ENCODE measurements around the gene DMRT2.

Gene DMRT2

DNA sequence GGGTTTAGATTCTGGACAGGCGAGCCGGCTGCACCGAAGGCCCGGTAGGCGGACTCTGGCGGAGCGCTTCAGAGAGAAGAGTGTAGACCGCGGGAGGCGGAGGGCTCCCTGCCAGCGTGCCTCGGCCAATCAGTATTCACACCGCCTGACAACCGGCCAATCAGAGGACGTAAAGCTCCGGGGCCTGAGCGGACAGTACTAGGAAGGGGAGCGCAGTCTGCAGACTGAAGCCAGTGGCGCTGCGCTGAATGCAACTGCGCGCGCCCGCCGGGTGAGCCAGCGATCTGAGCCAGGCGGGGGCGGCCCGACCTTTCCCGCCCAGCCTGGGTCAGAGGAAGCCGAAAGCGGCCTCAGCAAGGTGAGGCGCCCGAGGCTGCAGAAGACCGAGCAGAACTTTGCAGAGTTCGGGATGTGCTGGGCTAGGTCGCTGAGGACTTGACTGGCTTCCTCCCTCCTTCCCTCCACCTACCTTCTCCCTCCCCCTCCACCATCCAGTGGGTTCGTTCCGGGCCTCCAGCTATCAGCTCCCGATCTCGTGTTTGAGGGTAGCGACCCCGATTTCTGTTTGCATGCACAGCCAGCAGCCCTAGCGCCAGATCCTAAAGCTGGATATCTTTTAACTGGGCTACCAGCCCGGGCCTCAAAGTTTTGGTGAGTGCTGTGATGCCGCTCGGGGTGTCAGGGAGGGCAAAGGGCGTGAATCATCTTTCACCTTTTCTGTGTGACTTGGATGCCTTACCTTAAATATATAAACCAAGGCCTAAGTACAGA is at the start of gene DMRT2:
DMRT2 (plus strand) TSS at position 233 of the 771 bp plus-strand sequence. CDS start 1,257 bp downstream, outside the sequence.
- DNase-seq: no peak

GRCh38 chr9:1001838-1002237 is 48.3 kb upstream of the DMRT2 start:
- no peak for DNase-seq

GRCh38 chr9:1002678-1003077 is 47.5 kb upstream of the DMRT2 start:
- DNase-seq: no peak

- no peak for DNase-seq
These were observed 45.0 kb upstream of the DMRT2 start for GRCh38 chr9:1005043-1005667.

DNA sequence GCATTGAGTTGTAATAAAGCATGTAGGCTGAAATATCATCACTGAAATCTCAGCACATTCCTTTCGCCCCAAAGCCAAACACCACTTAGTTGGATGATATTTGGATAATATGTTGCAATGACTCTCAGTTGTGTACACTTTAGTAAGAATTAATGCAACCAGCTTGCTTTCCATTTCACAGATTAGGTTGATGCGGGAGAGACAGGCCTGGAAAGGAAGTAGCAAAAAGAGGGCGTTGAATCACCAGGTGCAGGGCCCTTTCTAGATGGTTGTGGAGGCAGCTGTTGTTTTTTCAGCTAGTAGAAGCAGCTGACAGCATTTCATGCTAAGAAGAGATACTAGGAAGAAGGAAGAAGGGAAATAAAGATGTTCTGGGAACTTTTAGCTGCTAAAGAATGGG is 42.8 kb upstream of the DMRT2 start:
- no peak for DNase-seq

DNA sequence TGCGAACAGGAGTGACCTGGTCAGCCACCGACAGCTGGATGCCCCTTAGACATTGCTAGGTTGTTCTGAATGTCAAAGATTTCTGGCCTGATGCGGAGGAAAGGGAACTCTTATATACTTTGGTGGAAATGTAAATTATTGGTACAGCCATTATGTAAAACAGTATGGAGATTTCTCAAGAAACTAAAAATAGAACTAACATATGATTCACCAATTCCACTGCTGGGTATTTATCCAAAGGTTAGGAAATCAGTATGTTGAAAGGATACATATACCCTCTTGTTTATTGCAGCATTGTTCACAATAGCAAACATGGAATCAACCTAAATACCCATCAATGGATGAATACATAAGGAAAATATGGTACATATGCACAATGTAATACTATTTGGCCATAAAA is 41.9 kb upstream of the DMRT2 start:
- no peak for DNase-seq

GRCh38 chr9:1009101-1009707 is 41.0 kb upstream of the DMRT2 start:
- peak; percentile 53 for DNase-seq

- no peak for DNase-seq
These were observed 37.1 kb upstream of the DMRT2 start for GRCh38 chr9:1013021-1013420.

GRCh38 chr9:1014225-1014624 is 35.9 kb upstream of the DMRT2 start:
- DNase-seq: no peak

DNA sequence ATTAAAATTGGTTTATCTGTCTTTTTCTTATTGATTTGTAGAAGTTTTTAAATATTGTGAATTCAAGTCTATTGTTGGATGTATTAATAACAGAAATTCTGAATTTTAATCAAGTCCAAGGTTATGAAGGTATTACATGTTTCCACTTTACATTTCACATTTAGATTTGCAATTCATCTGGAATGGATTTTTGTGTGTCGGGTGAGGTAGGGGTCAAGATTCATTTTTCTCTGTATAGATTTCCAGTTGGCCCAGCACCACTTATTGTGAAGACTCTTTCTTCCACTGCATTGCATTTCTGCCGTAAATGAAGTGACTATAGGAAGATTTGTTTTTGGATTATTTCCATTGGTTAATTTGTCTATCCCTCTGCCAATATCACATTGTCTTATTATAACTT is 35.5 kb upstream of the DMRT2 start:
- DNase-seq: no peak

- DNase-seq: no peak
These were observed 32.0 kb upstream of the DMRT2 start for GRCh38 chr9:1018121-1018520.

GRCh38 chr9:1024112-1024511 is 26.0 kb upstream of the DMRT2 start:
- DNase-seq: no peak

- no peak for DNase-seq
These were observed 25.0 kb upstream of the DMRT2 start for GRCh38 chr9:1025131-1025530.

DNA sequence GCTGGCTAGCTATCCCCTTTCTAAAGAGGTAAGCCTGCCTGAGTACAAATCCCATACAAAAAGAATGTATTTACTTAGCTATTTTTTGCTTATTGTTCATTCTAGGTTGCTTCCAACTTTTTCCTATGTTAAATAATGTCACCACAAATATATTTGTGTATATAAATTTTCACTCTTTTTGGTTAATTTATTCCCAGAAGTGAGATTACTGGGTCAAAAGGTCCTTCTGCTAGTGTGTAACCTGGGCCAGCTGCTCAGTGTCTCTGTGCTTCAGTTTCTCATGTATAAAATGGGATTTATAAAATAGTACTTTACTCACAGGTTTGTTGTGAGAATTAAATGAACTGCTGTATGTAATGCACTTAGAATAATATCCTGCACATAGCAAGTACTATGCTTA is 23.9 kb upstream of the DMRT2 start:
- no peak for DNase-seq

GRCh38 chr9:1028501-1029190 is 21.5 kb upstream of the DMRT2 start:
- no peak for DNase-seq

- no peak for DNase-seq
These were observed 18.1 kb upstream of the DMRT2 start for GRCh38 chr9:1031951-1032601.

DNA sequence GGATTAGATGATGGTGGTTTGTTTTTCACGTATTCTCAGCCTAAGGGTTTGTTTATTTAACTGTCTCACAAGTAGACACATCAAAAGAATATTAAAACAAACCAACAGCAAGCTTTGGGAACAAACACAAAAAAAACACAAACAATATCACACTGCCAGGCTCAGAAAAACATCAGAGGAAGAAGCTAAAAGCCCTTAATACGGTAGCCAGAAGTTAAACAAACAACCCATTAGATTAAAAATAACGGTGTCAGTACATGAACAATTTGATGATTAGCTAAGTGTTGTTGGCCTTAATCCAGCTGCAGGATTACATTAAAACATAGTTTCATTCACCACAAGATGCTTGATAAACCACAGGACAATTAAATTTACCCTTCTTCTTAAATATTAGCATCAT is 15.9 kb upstream of the DMRT2 start:
- DNase-seq: no peak

DNA sequence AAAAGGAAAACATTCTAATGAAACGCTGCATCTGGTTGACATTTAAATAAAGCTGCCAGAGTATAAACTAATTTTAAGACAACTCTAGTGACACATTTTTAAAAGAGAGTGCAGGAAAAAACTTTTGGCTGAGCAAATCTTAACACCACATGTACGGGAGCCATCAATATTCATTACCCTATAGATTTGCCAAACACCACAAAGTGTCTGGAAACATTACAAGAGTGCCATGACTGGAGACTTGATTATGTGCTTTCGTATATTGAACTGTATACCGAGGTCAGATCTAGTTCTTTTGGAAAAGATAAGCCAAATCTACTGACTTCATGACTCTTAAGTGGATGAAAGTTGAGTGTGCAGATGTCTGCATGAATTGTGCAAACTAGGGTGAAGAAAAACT is 10.6 kb upstream of the DMRT2 start:
- DNase-seq: no peak

DNA sequence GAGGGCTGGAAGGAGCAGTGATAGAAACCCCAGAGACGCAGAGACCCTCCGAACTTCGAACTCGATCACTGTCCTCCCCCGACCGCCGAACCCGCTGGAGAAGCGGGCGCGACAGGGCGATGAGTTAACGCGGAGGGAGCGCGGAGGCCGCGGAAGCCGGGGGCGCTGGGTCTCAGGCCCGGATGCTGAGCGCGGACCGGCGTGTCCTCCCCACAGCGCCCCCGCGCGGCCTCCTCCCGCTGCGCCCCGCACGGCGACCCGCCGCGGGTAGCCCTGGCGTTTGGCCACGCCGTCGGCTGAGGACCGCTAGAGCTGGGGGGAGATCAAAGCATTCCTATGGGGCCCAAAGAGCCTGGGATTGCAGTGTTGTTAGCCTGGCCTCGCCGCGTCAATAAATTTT is 7.7 kb upstream of the DMRT2 start:
- no peak for DNase-seq

DNA sequence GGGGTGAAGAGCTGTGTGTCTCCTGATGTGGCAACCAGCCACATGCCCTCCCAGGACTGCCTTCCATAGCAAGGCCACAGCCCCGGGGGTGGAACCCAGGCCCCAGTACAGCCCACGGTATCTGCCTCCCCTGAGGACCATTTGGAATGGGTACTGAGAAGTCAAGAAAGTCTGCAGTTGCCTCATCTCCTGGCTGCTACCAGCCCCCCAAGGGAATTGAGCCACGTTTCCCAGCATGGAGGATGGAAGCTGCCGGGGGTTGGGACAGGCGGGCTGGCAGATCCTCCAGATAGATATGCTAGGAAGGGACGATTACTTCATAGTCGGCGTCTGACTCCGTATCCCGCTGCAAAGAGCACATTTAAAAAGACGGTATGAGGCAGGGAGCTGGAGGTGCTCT is 5.5 kb upstream of the DMRT2 start:
- no peak for DNase-seq

GRCh38 chr9:1046639-1047572 is 3.3 kb upstream of the DMRT2 start:
- no peak for DNase-seq
